ENCODE data around the gene GSE1.

The GSE1 gene

GRCh38 chr16:85650135-85650843 lies 37.2 kb downstream of the GSE1 start:
- DNase-seq (ENCODE audit: low spot score), result no peak

DNA sequence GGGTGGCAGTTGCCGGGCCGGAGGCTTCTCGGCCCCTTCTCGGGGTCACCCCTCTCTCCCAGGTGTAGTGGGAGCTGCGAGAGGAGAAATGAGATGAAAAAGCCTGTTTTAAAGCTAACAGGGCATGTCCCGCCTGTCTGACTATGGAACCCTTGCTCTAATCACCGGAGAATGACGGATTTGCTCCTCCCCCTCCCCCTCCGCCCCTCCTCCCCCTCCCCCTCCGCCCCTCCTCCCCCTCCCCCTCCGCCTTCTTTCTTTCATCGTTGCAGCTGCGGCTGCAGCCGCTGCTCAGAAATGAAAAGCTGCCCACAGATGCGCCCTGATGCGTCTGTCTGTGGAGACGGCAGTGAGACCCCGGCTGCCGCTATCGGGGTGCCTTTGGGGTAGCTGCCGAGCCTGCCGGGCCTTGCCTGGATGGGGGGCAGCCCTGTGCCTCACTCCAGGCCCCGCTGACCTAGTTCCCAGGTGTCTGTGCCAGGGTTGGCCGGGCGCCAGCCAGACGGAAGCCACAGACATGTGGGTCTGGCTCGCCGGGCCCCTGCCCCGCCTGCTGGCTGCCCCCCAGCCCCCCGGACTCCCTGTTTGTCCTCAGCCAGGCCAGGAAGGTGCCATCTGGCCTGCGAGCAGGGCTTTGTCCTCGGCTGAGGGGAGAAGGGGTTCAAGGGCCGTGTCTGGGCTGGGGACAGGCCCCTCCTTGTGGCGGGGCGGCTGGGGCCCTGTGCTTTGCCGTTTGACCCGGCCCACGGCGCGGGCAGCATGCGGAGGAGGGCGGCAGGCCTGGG lies 37.9 kb downstream of the GSE1 start:
- no peak for DNase-seq (ENCODE audit: low spot score)

DNA sequence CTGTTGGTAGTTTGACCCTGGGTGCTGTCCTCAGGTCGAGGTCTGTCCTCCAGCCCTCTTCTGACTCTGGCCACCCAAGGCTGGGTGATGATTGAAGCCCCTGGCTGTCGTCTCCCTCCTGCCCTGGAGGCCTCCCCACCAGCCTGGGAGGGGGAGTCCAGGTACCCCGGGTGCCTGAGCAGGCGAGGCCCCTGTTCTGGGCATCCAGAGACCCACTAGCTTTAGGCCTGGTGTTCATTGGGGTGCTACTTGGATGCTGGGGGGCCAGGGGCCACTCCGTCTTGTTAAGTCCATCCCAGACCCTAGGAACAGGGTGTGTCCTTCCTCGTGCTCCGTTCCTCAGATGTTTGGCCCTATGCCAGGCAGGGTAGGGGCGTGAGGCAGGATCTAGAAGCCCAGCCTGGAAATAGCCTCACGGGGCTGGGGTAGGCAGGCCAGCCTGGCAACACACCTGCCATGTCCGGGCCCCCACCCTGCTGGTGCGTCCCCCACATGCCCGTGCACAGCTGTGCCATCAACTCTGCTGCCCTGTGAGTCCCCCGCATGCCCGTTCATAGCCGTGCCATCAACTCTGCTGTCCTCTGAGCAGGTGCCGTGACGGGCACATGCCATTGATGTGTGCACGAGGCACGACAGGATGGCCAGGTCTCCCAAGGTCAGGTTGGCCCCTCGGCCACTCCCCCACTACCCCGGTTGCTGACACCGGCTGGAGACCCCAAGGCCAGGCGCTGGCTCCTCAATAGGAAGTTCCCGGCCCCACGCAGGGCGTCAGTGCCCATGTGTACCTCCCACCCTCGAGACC lies 38.7 kb downstream of the GSE1 start:
- DNase-seq (ENCODE audit: low spot score), result no peak

DNA sequence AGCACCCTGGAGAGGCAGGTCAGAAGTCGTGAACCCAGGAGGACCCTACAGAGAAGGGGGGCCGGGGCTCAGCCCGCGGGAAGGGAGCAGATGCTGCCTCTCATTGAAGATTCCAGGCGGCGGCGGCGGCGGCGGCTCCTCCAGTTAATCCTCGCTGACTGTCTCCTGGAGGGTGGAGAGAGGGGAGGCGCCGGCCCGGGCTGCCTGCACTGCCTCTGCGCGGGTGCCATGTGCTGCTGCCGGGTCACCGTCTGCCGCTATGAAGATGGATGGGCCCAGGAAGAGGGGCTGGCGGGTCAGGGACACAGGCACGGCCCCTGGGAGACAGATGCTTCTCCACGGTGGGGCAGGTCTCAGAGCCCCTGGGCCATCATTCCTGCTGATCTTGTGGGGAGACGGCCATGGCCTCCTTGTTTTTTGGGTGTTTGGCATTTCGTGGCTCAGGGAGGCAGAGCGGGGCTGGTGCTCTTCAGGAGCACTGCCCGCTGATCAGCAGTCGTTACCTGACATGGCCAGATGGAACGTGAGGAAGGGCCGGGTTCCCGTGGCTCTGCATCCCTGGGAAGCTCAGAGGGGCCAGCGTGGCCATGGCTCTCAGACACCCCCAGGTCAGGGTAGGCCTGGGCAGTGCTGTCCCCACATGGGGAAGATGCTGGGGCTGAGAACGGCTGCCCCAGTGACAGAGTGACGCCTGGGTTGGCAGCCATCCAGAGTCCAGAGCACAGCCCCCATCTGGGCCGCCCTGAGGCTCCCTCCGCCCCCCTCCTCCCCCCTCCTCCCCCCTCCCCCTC lies 39.5 kb downstream of the GSE1 start:
- no peak for DNase-seq (ENCODE audit: low spot score)

DNA sequence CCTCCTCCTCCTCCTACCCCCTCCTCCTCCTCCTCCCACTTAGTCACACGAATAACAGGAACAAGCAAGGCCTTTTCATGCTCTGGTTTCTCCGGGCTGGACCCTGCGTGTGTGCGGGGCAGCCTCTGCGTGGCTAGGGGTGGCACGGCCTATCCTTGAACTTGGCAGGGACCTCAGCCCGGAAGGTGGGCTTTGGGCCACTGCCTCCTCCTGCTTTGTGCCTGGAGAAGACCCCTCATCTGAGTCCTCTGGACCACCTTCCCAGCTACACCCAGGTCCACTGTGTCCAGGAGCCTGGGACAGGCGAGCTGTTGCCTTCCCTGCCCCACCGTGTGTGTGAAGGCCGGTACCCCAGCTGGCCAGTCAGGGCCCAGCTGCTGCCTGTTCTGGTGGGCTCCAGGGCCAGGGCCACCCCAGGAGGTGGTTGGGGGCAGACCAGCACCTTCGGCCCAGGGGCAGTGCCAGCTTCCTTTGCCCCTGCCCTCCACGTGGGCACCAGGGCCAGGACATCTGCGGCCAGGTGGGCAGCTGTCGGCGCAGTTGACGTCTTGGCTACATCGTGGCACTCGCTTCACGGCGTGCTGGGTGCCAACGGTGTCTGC lies 40.3 kb downstream of the GSE1 start:
- no peak for DNase-seq (ENCODE audit: low spot score)

DNA sequence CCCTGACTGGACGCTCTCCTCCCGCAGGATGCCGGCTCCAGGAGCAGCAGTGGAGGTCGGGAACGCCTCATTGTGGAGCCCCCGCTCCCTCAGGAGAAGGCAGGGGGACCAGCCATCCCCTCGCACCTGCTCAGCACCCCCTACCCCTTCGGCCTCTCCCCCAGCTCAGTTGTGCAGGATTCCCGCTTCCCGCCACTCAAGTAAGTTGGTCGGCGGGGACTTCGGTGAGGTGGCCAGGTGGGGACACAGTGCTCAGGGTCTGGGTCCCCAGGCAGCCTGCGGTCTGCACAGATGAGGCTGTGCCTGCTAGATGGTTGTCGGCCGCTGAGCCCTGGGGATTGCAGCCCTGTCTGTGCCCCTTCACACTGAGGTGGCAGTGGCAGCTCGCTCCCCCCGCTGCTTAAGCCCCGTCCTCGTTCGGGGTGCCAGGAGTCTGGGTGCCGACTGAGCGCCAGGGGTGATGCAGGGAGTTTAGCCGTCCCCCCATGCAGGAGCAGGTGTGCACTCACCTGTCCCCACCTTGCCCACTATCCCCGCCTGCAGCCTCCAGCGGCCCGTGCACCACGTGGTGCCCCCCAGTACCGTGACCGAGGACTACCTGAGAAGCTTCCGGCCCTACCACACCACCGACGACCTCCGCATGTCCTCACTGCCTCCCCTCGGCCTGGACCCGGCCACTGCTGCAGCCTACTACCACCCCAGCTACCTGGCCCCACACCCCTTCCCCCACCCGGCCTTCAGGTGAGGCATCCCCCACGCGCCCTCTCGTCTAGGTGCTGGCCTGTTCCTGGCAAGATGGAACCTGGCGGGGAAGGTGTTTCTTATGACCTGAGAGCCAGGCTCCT lies 41.4 kb downstream of the GSE1 start:
- no peak for DNase-seq (ENCODE audit: low spot score)

DNA sequence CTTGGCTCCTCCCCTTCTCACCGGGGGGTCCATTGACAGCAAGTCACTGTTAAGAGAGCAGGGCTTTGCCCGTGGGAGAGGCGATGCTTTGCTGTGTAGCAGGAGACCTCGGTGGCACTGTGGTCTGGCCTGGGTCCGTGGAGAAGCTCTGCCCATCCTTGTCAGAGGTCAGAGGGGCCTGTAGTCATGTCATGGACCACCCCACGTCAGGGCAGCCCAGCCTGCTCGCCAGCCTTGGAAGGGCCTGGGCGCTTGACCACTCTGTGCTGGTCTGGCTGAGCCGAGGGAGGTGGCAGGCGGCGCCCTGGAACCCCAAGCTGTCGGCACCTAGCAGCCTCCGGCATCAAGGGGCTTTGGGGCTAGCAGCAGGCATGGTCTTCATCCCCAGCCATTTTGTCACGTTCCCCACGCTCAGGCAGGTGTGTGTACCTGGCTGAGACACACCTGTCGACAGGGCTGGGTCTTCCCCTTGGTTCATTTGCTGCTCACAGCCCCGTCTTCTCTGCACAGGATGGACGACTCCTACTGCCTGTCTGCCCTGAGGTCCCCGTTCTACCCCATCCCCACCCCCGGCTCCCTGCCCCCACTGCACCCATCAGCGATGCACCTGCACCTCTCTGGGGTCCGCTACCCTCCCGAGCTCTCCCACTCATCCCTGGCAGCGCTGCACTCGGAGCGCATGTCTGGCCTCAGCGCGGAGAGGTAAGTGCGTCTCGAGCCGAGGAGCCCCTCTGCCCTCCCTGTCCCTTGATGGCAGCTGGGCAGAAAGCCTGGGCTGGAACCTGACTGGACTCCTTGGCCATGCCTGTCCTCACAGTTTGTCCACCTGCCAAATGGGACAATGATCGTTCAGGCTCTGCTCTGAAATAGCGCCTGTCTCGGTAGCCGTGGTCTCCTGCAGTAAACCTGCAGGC lies 42.4 kb downstream of the GSE1 start:
- no peak for DNase-seq (ENCODE audit: low spot score)

DNA sequence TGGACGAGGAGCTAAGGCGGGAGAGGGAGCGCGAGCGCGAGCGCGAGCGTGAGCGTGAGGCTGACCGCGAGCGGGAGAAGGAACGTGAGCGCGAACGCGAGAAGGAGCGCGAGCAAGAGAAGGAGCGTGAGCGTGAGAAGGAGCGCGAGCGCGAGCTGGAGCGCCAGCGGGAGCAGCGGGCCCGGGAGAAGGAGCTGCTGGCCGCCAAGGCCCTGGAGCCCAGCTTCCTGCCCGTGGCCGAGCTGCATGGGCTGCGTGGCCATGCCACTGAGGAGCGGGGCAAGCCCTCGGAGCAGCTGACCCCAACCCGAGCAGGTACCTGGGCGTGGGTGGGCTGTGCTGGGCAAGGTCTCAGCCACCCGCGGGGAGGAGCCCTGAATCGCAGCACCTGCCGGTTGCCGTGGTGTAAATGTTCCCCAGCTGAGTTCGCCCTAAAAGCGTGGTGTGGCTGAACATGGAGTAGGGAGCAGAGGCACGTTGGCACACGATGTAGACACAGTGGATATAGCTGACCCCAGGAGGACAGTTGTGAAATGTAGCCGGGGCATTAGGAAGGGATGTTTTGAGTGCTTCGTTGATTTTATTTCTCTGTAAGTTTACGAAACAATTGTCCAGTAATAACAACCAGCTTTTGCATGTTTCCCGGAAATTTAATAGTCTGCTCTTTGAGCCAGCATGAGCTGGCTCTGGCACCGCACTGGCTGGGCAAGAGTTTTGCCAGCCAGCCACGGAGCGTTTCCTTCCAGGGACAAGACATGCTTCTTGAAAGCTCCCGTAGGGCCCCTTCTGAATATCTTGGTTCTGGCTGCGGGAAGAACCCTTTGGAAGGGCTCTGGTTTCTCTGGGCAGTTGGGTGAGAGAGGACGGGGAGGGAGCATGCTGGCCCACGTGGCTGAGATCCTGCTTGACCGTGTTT lies 43.5 kb downstream of the GSE1 start:
- no peak for DNase-seq (ENCODE audit: low spot score)

GRCh38 chr16:85657267-85657650 lies 44.1 kb downstream of the GSE1 start:
- no peak for DNase-seq (ENCODE audit: low spot score)

DNA sequence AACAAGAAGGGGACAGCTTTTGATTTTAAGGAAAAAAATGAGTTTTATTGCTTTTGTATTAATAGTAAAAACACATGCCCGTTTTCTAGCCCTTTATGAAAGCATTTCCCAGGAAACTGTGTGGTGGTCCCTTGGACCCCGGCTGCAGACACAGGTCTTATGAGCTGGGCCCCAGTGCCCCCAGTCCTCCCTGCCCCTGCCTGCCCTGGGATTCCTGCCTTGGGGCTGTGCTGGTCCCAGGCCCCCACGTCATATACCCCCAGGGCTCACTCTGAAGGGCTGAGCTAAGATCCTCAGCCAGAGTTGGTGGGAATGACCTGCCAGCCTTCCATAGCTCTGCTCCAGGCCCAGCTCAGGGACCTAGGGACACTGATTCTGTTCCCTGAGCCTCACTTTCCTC lies 44.9 kb downstream of the GSE1 start:
- DNase-seq (ENCODE audit: low spot score), result no peak

- no peak for DNase-seq (ENCODE audit: low spot score)
Observed at GRCh38 chr16:85658504-85659326, 45.6 kb downstream of the GSE1 start.

- no peak for DNase-seq (ENCODE audit: low spot score)
Observed at GRCh38 chr16:85659336-85659735, 46.2 kb downstream of the GSE1 start.

DNA sequence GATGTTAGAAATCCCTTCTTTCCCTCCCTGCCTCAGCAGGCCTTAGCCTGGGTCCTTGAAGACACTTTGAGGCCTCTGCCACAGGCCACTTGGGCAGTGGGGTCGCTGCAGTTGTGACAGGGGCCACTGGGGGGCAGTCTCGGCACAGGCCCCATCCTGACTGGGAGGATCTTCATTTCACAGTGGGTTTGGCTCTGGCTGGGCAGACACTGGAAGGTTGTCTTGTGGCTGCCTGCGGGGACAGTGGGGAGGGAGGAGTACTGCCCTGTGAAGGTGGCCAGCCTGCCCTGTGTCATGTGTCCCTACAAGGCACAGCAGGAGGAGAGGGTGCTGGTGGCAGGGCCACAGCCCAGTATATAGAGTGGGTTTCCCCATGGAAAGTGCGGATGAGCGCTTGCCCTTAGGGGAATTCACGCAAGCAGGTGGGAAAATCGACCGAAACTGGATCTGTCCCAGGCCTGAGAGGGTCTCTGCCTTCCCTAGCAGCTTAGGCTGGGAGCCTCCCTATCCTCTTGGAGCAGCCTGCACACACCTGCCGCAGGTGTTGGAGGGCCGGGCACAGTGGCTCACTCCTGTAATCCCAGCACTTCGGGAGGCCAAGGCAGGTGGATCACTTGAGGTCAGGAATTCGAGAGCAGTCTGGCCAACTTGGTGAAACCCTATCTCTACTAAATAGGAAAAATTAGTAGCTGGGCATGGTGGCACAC lies 46.8 kb downstream of the GSE1 start:
- peak; percentile 9 for DNase-seq (ENCODE audit: low spot score)

- no peak for DNase-seq (ENCODE audit: low spot score)
Observed at GRCh38 chr16:85660843-85661739, 48.0 kb downstream of the GSE1 start.

DNA sequence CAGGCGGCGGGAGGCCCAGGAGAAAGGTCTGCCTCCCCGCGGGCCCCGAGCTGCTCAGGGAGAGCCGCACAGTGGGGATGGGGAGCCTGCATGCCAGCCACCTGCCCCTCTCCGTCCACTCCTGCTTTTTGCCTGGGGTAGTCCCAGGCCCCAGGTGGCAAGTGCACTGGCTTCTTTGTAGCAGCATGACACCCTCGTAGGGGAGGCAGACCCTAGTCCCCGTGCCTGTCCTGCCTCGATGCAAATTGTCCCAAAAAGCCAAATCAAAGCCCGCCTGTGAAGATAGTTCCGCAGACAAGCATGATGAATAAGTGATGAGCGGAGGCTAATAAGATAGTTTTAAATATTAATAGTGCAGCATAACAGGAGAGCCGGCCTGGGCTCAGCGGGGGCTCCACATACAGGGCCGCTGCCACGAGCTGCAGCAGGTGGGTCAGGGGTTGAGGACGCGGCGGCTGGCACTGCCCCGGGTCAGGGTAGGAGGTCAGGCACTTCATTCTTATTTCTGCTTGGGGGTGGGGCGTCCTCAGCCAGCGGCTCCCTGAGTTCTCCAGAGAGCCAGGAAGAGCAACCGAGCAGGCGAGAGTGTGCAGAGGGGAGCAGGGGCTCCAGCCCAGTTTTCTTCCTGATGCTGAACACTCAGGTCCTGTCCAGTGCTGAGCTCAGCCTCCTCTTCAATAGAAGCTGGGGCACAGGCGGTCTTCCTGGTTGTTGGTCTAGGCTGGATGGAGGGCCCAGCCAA lies 48.8 kb downstream of the GSE1 start:
- no peak for DNase-seq (ENCODE audit: low spot score)

Data from LoVo (cell line).